K562 (cell line): ENCODE measurements around the gene KDF1. TPM values are rescaled to one million over a fixed set of nuclear protein-coding genes. Genes with fewer than 3 reads are reported as not detected.

Source experiments
- ARID1B ChIP-seq: fragments of 450-650 bp; IDR thresholded peaks from 2 replicates; pipeline ENCODE4 v1.6.1; 2016; ENCODE audit warnings: antibody characterized with exemption, mild to moderate bottlenecking, inconsistent platforms
- BACH1 ChIP-seq: fragments of 200-800 bp; sonication (Bioruptor generic); IDR thresholded peaks from 2 replicates; pipeline ENCODE4 v1.6.1; 2016; ENCODE audit warnings: missing genetic modification characterization, missing compliant biosample characterization
- C11orf30 ChIP-seq: fragments of 450-650 bp; IDR thresholded peaks from 2 replicates; pipeline ENCODE4 v1.6.1; 2016; ENCODE audit warnings: low read depth, mild to moderate bottlenecking
- CREM ChIP-seq: IDR thresholded peaks from 2 replicates; pipeline ENCODE4 v1.6.1; 2014; ENCODE audit warnings: antibody characterized with exemption, low read depth
- FOXA3 ChIP-seq, 2 experiments: fragments of 450-650 bp in 1 of 2; sonication (generic) in 1 of 2; formaldehyde crosslinking; IDR thresholded peaks in 1 of 2; conservative IDR thresholded peaks in 1 of 2; 2 replicates each; pipeline versions ENCODE4 v1.4.0 to v1.8.0; 2020 to 2022; ENCODE audit warnings: mild to moderate bottlenecking in 2 of 2, missing genetic modification reagents in 1 of 2
- HINFP ChIP-seq: fragments of 450-650 bp; conservative IDR thresholded peaks from 2 replicates; pipeline ENCODE4 v1.6.1; 2016; ENCODE audit warnings: missing genetic modification characterization, low read depth, mild to moderate bottlenecking, control low read depth, missing compliant biosample characterization
- IRF1 ChIP-seq: sonication (generic); formaldehyde crosslinking; IDR thresholded peaks from 2 replicates; pipeline ENCODE4 v1.8.0; 2022; ENCODE audit warnings: missing genetic modification reagents, mild to moderate bottlenecking, borderline replicate concordance
- L3MBTL2 ChIP-seq: fragments of 450-650 bp; IDR thresholded peaks from 2 replicates; pipeline ENCODE4 v1.6.1; 2016; ENCODE audit warnings: mild to moderate bottlenecking, moderate library complexity
- MAFG ChIP-seq: fragments of 450-650 bp; conservative IDR thresholded peaks from 2 replicates; pipeline ENCODE4 v1.6.1; 2016; ENCODE audit warnings: missing genetic modification characterization, missing compliant biosample characterization
- MLLT1 ChIP-seq, 2 experiments: fragments of 450-650 bp; IDR thresholded peaks; 2 replicates each; pipeline ENCODE4 v1.6.1; 2016
- MNT ChIP-seq, 2 experiments: fragments of 450-650 bp; conservative IDR thresholded peaks; 2 replicates each; pipeline ENCODE4 v1.6.1; 2017; ENCODE audit warnings: mild to moderate bottlenecking in 2 of 2, moderate library complexity in 2 of 2
- NFE2 ChIP-seq: IDR thresholded peaks from 2 replicates; pipeline ENCODE4 v1.6.1; 2014; ENCODE audit warnings: antibody characterized with exemption, low read depth
- NRF1 ChIP-seq, 2 experiments: fragments of 450-650 bp; IDR thresholded peaks in 1 of 2; conservative IDR thresholded peaks in 1 of 2; 2 replicates each; pipeline ENCODE4 v1.6.1; 2014; ENCODE audit warnings: mild to moderate bottlenecking in 2 of 2
- SRF ChIP-seq, 2 experiments: fragments of 250-450, 450-650 bp in 1 of 2; sonication (Bioruptor Pico) in 1 of 2; sonication (generic) in 1 of 2; formaldehyde crosslinking; IDR thresholded peaks; 2 replicates each; pipeline versions ENCODE4 v1.5.0 to v1.5.1; 2020 to 2022; ENCODE audit warnings: mild to moderate bottlenecking in 1 of 2, missing genetic modification reagents in 1 of 2
- USF1 ChIP-seq: sonication (generic); formaldehyde crosslinking; IDR thresholded peaks from 2 replicates; pipeline ENCODE4 v1.9.0; 2022; ENCODE audit warnings: mild to moderate bottlenecking, missing genetic modification reagents
- XRCC5 ChIP-seq: fragments of 200-400 bp; formaldehyde crosslinking; IDR thresholded peaks from 2 replicates; pipeline ENCODE4 v1.6.1; 2017; ENCODE audit warnings: low read depth, mild to moderate bottlenecking, low read length
- ZBTB2 ChIP-seq: fragments of 450-650 bp; IDR thresholded peaks from 2 replicates; pipeline ENCODE4 v1.6.1; 2016; ENCODE audit warnings: antibody characterized with exemption
- polyA plus RNA-seq, 8 experiments: library from polyadenylated mRNA; depleted of rRNA in 4 of 8; stranded (reverse) in 5 of 8; unstranded in 3 of 8; fragments of >200 nt; fragmentation: Nextera tagmentation in 2 of 8; fragmentation: Illumina TruSeq in 1 of 8; extraction: Ambion mirVana in 2 of 8; extraction: Trizol in 1 of 8; gene quantifications; 2 replicates each; pipeline versions ENCODE4 v1.2.1 to v1.2.3, GENCODE V29; 2011 to 2014; ENCODE audit warnings: inconsistent platforms in 1 of 8, missing spikeins in 1 of 8
- total RNA-seq, 7 experiments: library from RNA; depleted of rRNA in 6 of 7; stranded (reverse); fragments of >200 nt in 6 of 7; fragmentation: Illumina TruSeq in 2 of 7; extraction: Trizol in 2 of 7; gene quantifications; 2 replicates each; pipeline versions ENCODE4 v1.2.1 to v1.2.3, GENCODE V29; 2011 to 2021; ENCODE audit warnings: low replicate concordance in 1 of 7

The KDF1 gene
- total and polyA plus RNA-seq, 9 of the 15 experiments (the other 6 are each of a cell fraction or from before 2014, with no cell fraction given) = 0.38 to 1.9 (median 0.83) TPM

GRCh38 chr1:26950602-26951001 lies 9.7 kb downstream of the KDF1 start (continued):
- TF ChIP-seq ARID1B (no peak), XRCC5 (0 out of 2 replicates have a peak, but pooled peaks have one; percentile 30), NRF1 (conservative IDR thresholded peaks at IDR 0.05 in 1 of 2, IDR thresholded peaks at IDR 0.05 in 1 of 2) (peak; percentile 91 to 92), MNT (conservative IDR thresholded peaks at IDR 0.05) (peak in 1 of 2 experiments; percentile 18; a peak in 1 of 4 replicates), ZBTB2 (no peak), HINFP (tag) (no peak), SRF (CRISPR knock-in tag; IDR thresholded peaks at IDR 0.05) (peak in 1 of 2 experiments; percentile 76; a peak in 2 of 4 replicates), CREM (0 out of 2 replicates have a peak, but pooled peaks have one; percentile 15), FOXA3 (CRISPR knock-in tag; conservative IDR thresholded peaks at IDR 0.05 in 1 of 2, IDR thresholded peaks at IDR 0.05 in 1 of 2) (peak in 1 of 2 experiments; percentile 56; a peak in 1 of 4 replicates), MAFG (tag) (peak; percentile 36; the same call in 1 of the 2 replicates), C11orf30 (peak; percentile 70), USF1 (CRISPR knock-in tag) (peak; percentile 38; the same call in 1 of the 2 replicates), IRF1 (no peak), BACH1 (tag) (peak; percentile 22; the same call in 1 of the 2 replicates), L3MBTL2 (peak; percentile 31; the same call in 1 of the 2 replicates), MLLT1 (IDR thresholded peaks at IDR 0.05) (0 out of 4 replicates have a peak, but pooled peaks of 1 of the 2 experiments have one; percentile 63), NFE2 (peak; percentile 52)
